H9 (cell line): Measurements from ENCODE around the gene PCDHA11. TPM values are rescaled to one million over a fixed set of nuclear protein-coding genes. Genes with fewer than 3 reads are reported as not detected.

Experiments
- DNase-seq: peaks from one replicate; pipeline ENCODE4 v3.0.0-alpha.2; 2017
- H2AFZ ChIP-seq: one replicate; pipeline ENCODE4 v1.6.1; 2013; ENCODE audit warnings: mild to moderate bottlenecking, low read length, control low read depth, moderate library complexity
- H2AK5ac ChIP-seq: 2 replicates; pipeline ENCODE4 v1.6.1; 2013; ENCODE audit warnings: low read length, control low read depth, mixed read lengths; ENCODE audit not compliant: insufficient read length
- H2BK120ac ChIP-seq: one replicate; pipeline ENCODE4 v1.6.1; 2013; ENCODE audit warnings: low read depth, mild to moderate bottlenecking, low read length, control low read depth, inconsistent platforms; ENCODE audit not compliant: poor library complexity, severe bottlenecking
- H2BK12ac ChIP-seq: 2 replicates; pipeline ENCODE4 v1.6.1; 2013; ENCODE audit warnings: low read length, control low read depth, mixed read lengths, low read depth; ENCODE audit not compliant: insufficient read length
- H2BK15ac ChIP-seq: 2 replicates; pipeline ENCODE4 v1.6.1; 2013; ENCODE audit warnings: low read depth, low read length, control low read depth
- H2BK20ac ChIP-seq: one replicate; pipeline ENCODE4 v1.6.1; 2013; ENCODE audit warnings: low read depth, mild to moderate bottlenecking, low read length, control low read depth, inconsistent platforms; ENCODE audit not compliant: poor library complexity, severe bottlenecking
- H2BK5ac ChIP-seq: 2 replicates; pipeline ENCODE4 v1.6.1; 2013; ENCODE audit warnings: low read length, control low read depth, mixed read lengths; ENCODE audit not compliant: insufficient read length
- H3K14ac ChIP-seq: 2 replicates; pipeline ENCODE4 v1.6.1; 2013; ENCODE audit warnings: low read length, control low read depth; ENCODE audit not compliant: insufficient read depth
- H3K18ac ChIP-seq: 2 replicates; pipeline ENCODE4 v1.6.1; 2013; ENCODE audit warnings: low read depth, mild to moderate bottlenecking, mixed read lengths, low read length, control low read depth; ENCODE audit not compliant: insufficient read length
- H3K23ac ChIP-seq: 2 replicates; pipeline ENCODE4 v1.6.1; 2013; ENCODE audit warnings: low read length, control low read depth, mixed read lengths, low read depth; ENCODE audit not compliant: insufficient read length
- H3K23me2 ChIP-seq: 2 replicates; pipeline ENCODE4 v1.6.1; 2013; ENCODE audit warnings: low read depth, mild to moderate bottlenecking, mixed read lengths, low read length, control low read depth; ENCODE audit not compliant: insufficient read length, poor library complexity, severe bottlenecking
- H3K27ac ChIP-seq: 2 replicates; pipeline ENCODE4 v1.5.1; 2013; ENCODE audit warnings: low read length, control low read depth, mixed read lengths, low read depth; ENCODE audit not compliant: insufficient read length
- H3K27me3 ChIP-seq: 2 replicates; pipeline ENCODE4 v1.6.1; 2013; ENCODE audit warnings: low read length, control low read depth, inconsistent platforms; ENCODE audit not compliant: insufficient read depth
- H3K4ac ChIP-seq: 2 replicates; pipeline ENCODE4 v1.6.1; 2013; ENCODE audit warnings: low read depth, mild to moderate bottlenecking, control low read depth, inconsistent platforms, low read length, moderate library complexity
- H3K4me1 ChIP-seq: 2 replicates; pipeline ENCODE4 v1.6.1; 2013; ENCODE audit warnings: low read length, control low read depth, inconsistent platforms; ENCODE audit not compliant: insufficient read depth
- H3K4me2 ChIP-seq: 2 replicates; pipeline ENCODE4 v1.6.1; 2013; ENCODE audit warnings: low read length, control low read depth, mixed read lengths; ENCODE audit not compliant: insufficient read length, insufficient read depth
- H3K56ac ChIP-seq: 2 replicates; pipeline ENCODE4 v1.6.1; 2013; ENCODE audit warnings: low read depth, mild to moderate bottlenecking, mixed read lengths, low read length, control low read depth; ENCODE audit not compliant: insufficient read length
- H3K79me1 ChIP-seq: 2 replicates; pipeline ENCODE4 v1.6.1; 2013; ENCODE audit warnings: low read depth, mild to moderate bottlenecking, moderate library complexity, low read length, control low read depth, inconsistent platforms; ENCODE audit not compliant: insufficient read depth, poor library complexity, severe bottlenecking
- H3K79me2 ChIP-seq: 2 replicates; pipeline ENCODE4 v1.6.1; 2013; ENCODE audit warnings: low read length, control low read depth, inconsistent platforms; ENCODE audit not compliant: insufficient read depth
- H3K9ac ChIP-seq: 2 replicates; pipeline ENCODE4 v1.6.1; 2013; ENCODE audit warnings: low read length, control low read depth, mixed read lengths; ENCODE audit not compliant: insufficient read length; ENCODE audit errors: extremely low read depth
- H3K9me3 ChIP-seq: one replicate; pipeline ENCODE4 v1.6.1; 2013; ENCODE audit warnings: low read depth, low read length, inconsistent platforms; ENCODE audit not compliant: control insufficient read depth
- H3T11ph ChIP-seq: one replicate; pipeline ENCODE4 v1.6.1; 2013; ENCODE audit warnings: mild to moderate bottlenecking, low read length, control low read depth, inconsistent platforms
- H4K20me1 ChIP-seq: one replicate; pipeline ENCODE4 v1.6.1; 2013; ENCODE audit not compliant: control insufficient read depth, insufficient read length, insufficient read depth
- H4K5ac ChIP-seq: 2 replicates; pipeline ENCODE4 v1.6.1; 2013; ENCODE audit warnings: low read depth, mild to moderate bottlenecking, mixed read lengths, low read length, control low read depth; ENCODE audit not compliant: insufficient read length
- H4K8ac ChIP-seq: replicated peaks from 2 replicates; pipeline ENCODE4 v1.6.1; 2013; ENCODE audit warnings: low read length, control low read depth, mixed read lengths, low read depth; ENCODE audit not compliant: insufficient read length
- H4K91ac ChIP-seq: 2 replicates; pipeline ENCODE4 v1.6.1; 2013; ENCODE audit warnings: low read depth, mild to moderate bottlenecking, moderate library complexity, mixed read lengths, low read length, control low read depth; ENCODE audit not compliant: insufficient read length
- H3K27ac Mint-ChIP-seq, 3 experiments: 2 replicates in 2 of 3; 3 replicates in 1 of 3; pipeline ENCODE4 v1.8.0; 2020 to 2021; ENCODE audit warnings: mixed read lengths in 3 of 3, mild to moderate bottlenecking in 1 of 3, moderate library complexity in 1 of 3
- H3K27me3 Mint-ChIP-seq: 2 replicates; pipeline ENCODE4 v1.8.0; 2021; ENCODE audit warnings: low read depth, mild to moderate bottlenecking, moderate library complexity, mixed read lengths
- H3K36me3 Mint-ChIP-seq, 3 experiments: 2 replicates in 2 of 3; 3 replicates in 1 of 3; pipeline ENCODE4 v1.8.0; 2020 to 2021; ENCODE audit warnings: low read depth in 3 of 3, mixed read lengths in 3 of 3; ENCODE audit not compliant: insufficient read depth in 1 of 3
- H3K4me1 Mint-ChIP-seq, 2 experiments: 2 replicates each; pipeline ENCODE4 v1.8.0; 2020; ENCODE audit warnings: mixed read lengths in 2 of 2
- H3K4me3 Mint-ChIP-seq, 2 experiments: 2 replicates in 1 of 2; 3 replicates in 1 of 2; pipeline ENCODE4 v1.8.0; 2020 to 2021; ENCODE audit warnings: mild to moderate bottlenecking in 2 of 2, mixed read lengths in 2 of 2, moderate library complexity in 1 of 2
- H3K9me3 Mint-ChIP-seq, 2 experiments: 2 replicates in 1 of 2; 3 replicates in 1 of 2; pipeline ENCODE4 v1.8.0; 2020; ENCODE audit warnings: mild to moderate bottlenecking in 2 of 2, mixed read lengths in 2 of 2, moderate library complexity in 1 of 2
- CTCF ChIP-seq: fragments of 200-600 bp; sonication (generic); conservative IDR thresholded peaks from 3 replicates; pipeline ENCODE4 v1.8.0; 2021; ENCODE audit warnings: antibody characterized with exemption, mild to moderate bottlenecking
- WGBS: extraction: QIAGEN DNeasy Blood & Tissue Kit; methylation state at CpG from one replicate; pipeline ENCODE4 v1.1.7; 2013; ENCODE audit warnings: missing lambda C conversion rate, low lambda C conversion rate, mixed read lengths; ENCODE audit not compliant: insufficient read length; ENCODE audit errors: extremely low coverage; 5-methylcytosine and 5-hydroxymethylcytosine counted together
- total RNA-seq: library from RNA; stranded (reverse); gene quantifications from 2 replicates; pipeline ENCODE4 v1.2.1, GENCODE V29; 2021

Gene PCDHA11
- total RNA-seq, 1 experiment from 2014 or later, result 6.3 TPM

- no peaks in the 10 kb centered on the region for H3K79me1 ChIP-seq
- Mint-ChIP-seq H3K27me3 (peaks cover 2% of the 10 kb centered on the region; the same call in 1 of the 2 replicates), H3K9me3 (peaks cover 0 to 4% of the 10 kb centered on the region in 2 experiments; a peak in 2 of 5 replicates), H3K4me1 (no peaks in the 10 kb centered on the region), H3K4me3 (no peak overlapping the region), H3K27ac (no peak overlapping the region), H3K36me3 (peaks cover 0 to 3% (median under 1%) of the 10 kb centered on the region in 3 experiments; a peak in 2 of 7 replicates)
- no peaks in the 10 kb centered on the region for H4K20me1 ChIP-seq
- no peak overlapping the region for H3K18ac ChIP-seq
- no peaks in the 10 kb centered on the region for H3K23me2 ChIP-seq
- no peaks in the 10 kb centered on the region for H3K9me3 ChIP-seq
- H4K5ac ChIP-seq, result no peak overlapping the region
- TF ChIP-seq CTCF, result no peak
- H4K8ac ChIP-seq, result no peak overlapping the region
- no peak overlapping the region for H2BK12ac ChIP-seq
- no peak overlapping the region for H3K27ac ChIP-seq
- DNase-seq, result no peak
- no peak overlapping the region for H2BK120ac ChIP-seq
- no peak overlapping the region for H3K14ac ChIP-seq
- H2AK5ac ChIP-seq, result no peak overlapping the region
- H3K4me1 ChIP-seq, result no peaks in the 10 kb centered on the region
- no peak overlapping the region for H2AFZ ChIP-seq
- H3K4ac ChIP-seq, result no peak overlapping the region
- no peak overlapping the region for H3T11ph ChIP-seq
- no peak overlapping the region for H3K56ac ChIP-seq
- H3K23ac ChIP-seq, result no peak overlapping the region
- H3K9ac ChIP-seq, result no peak overlapping the region
- no peaks in the 10 kb centered on the region; the same call in 1 of the 2 replicates for H3K79me2 ChIP-seq
- H3K27me3 ChIP-seq, result no peaks in the 10 kb centered on the region
- no CpG with 5 or more reads among the region's 1 CpG for WGBS
- no peak overlapping the region for H2BK20ac ChIP-seq
- H3K4me2 ChIP-seq, result no peak overlapping the region
- H2BK5ac ChIP-seq, result no peak overlapping the region
- no peak overlapping the region for H4K91ac ChIP-seq
- H2BK15ac ChIP-seq, result no peak overlapping the region
Measured at GRCh38 chr5:140916325-140916724, 47.6 kb downstream of the PCDHA11 start.

Other genes with a start within 250 kb of the PCDHA11 start
- 0.13 TPM in 1 of 2 replicates, not detected in the other for gene CD14, start 235.8 kb upstream of the PCDHA11 start, total RNA-seq
- 37.3 and 39.3 TPM in 2 replicates for gene TMCO6, start 229.5 kb upstream of the PCDHA11 start, total RNA-seq
- gene NDUFA2, start 221.3 kb upstream of the PCDHA11 start, total RNA-seq, result 84.9 and 86.6 TPM in 2 replicates
- gene IK, start 221.1 kb upstream of the PCDHA11 start, total RNA-seq, result 75.2 and 79.3 TPM in 2 replicates
- gene WDR55, start 204.1 kb upstream of the PCDHA11 start, total RNA-seq, result 24.7 and 26.6 TPM in 2 replicates
- 2.3 and 2.4 TPM in 2 replicates for gene DND1, start 195.4 kb upstream of the PCDHA11 start, total RNA-seq
- 70.2 and 76.3 TPM in 2 replicates for gene HARS1, start 177.6 kb upstream of the PCDHA11 start, total RNA-seq
- 20.2 and 20.5 TPM in 2 replicates for gene HARS2, start 177.5 kb upstream of the PCDHA11 start, total RNA-seq
- gene ZMAT2, start 168.5 kb upstream of the PCDHA11 start, total RNA-seq, result 61.0 and 61.8 TPM in 2 replicates
- gene PCDHA1, start 82.8 kb upstream of the PCDHA11 start, total RNA-seq, result 0.44 and 0.61 TPM in 2 replicates
- 0.18 and 0.20 TPM in 2 replicates for gene PCDHA2, start 74.1 kb upstream of the PCDHA11 start, total RNA-seq
- gene PCDHA3, start 67.9 kb upstream of the PCDHA11 start, total RNA-seq, result 0.20 TPM in 1 of 2 replicates, not detected in the other
- 3.5 and 3.9 TPM in 2 replicates for gene PCDHA4, start 61.9 kb upstream of the PCDHA11 start, total RNA-seq
- 0.33 and 0.39 TPM in 2 replicates for gene PCDHA5, start 47.3 kb upstream of the PCDHA11 start, total RNA-seq
- gene PCDHA6, start 41.0 kb upstream of the PCDHA11 start, total RNA-seq, result 4.5 and 4.9 TPM in 2 replicates
- 0.48 and 0.86 TPM in 2 replicates for gene PCDHA7, start 34.7 kb upstream of the PCDHA11 start, total RNA-seq
- gene PCDHA8, start 27.8 kb upstream of the PCDHA11 start, total RNA-seq, result 0.57 and 0.79 TPM in 2 replicates
- gene PCDHA9, start 20.6 kb upstream of the PCDHA11 start, total RNA-seq, result 0.46 and 0.55 TPM in 2 replicates
- 10.4 and 10.7 TPM in 2 replicates for gene PCDHA10, start 13.1 kb upstream of the PCDHA11 start, total RNA-seq
- gene PCDHA12, start 6.4 kb downstream of the PCDHA11 start, total RNA-seq, result 7.1 and 7.2 TPM in 2 replicates
- 1.0 and 1.1 TPM in 2 replicates for gene PCDHA13, start 13.2 kb downstream of the PCDHA11 start, total RNA-seq
- 8.0 and 8.7 TPM in 2 replicates for gene PCDHAC1, start 57.3 kb downstream of the PCDHA11 start, total RNA-seq
- gene PCDHAC2, start 97.5 kb downstream of the PCDHA11 start, total RNA-seq, result 4.8 and 5.4 TPM in 2 replicates
- 0.07 and 0.11 TPM in 2 replicates for gene PCDHB1, start 182.4 kb downstream of the PCDHA11 start, total RNA-seq
- 26.3 and 27.7 TPM in 2 replicates for gene PCDHB2, start 225.7 kb downstream of the PCDHA11 start, total RNA-seq
- gene PCDHB3, start 231.5 kb downstream of the PCDHA11 start, total RNA-seq, result 2.0 and 2.3 TPM in 2 replicates